B cell (primary cell): ENCODE measurements around the gene FCRL5.

Source experiments
- EZH2 ChIP-seq: IDR thresholded peaks from 2 replicates; pipeline ENCODE4 v1.6.1; 2012; ENCODE audit warnings: borderline replicate concordance, low read depth, mild to moderate bottlenecking, moderate library complexity, low read length; ENCODE audit not compliant: insufficient read depth, poor library complexity, severe bottlenecking
- TF ChIP-seq, protein P1 (sequence below): fragments of 200-600 bp; IDR thresholded peaks from one replicate; pipeline ENCODE4 v1.8.0; 2022; ENCODE audit warnings: antibody characterized with exemption, mild to moderate bottlenecking

DNA sequence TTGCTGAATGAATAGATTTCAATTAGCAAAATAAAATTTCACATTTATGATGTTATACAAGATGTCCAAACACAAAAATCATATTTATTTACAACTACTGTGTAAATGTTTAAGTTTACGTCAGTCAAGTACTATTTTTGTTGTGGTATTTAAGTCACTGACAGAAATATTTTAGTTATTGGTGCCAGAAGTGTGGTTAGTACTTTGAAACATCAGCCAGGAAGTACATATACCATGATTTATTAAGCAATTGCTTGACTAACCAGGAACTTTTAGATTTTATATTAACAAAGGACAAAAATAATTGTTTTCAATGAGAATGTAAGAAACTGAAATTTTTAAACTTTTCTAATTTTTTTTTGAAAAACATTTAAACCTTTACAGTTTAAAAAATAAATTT lies 47.9 kb upstream of the FCRL5 start:
- TF ChIP-seq, protein P1, sequence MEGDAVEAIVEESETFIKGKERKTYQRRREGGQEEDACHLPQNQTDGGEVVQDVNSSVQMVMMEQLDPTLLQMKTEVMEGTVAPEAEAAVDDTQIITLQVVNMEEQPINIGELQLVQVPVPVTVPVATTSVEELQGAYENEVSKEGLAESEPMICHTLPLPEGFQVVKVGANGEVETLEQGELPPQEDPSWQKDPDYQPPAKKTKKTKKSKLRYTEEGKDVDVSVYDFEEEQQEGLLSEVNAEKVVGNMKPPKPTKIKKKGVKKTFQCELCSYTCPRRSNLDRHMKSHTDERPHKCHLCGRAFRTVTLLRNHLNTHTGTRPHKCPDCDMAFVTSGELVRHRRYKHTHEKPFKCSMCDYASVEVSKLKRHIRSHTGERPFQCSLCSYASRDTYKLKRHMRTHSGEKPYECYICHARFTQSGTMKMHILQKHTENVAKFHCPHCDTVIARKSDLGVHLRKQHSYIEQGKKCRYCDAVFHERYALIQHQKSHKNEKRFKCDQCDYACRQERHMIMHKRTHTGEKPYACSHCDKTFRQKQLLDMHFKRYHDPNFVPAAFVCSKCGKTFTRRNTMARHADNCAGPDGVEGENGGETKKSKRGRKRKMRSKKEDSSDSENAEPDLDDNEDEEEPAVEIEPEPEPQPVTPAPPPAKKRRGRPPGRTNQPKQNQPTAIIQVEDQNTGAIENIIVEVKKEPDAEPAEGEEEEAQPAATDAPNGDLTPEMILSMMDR: no peak
- TF ChIP-seq EZH2: no peak
